Right lobe of liver (tissue), 6 donors: Measurements from ENCODE around the gene UBXN11. TPM values are rescaled to one million over a fixed set of nuclear protein-coding genes. Genes with fewer than 3 reads are reported as not detected.

Experiments
- ATAC-seq, 4 donors: fragments of 200-7000 bp; cut with Tn5 transposase; one replicate each; pipeline ENCODE4 v1.9.1; 2020; ENCODE audit warnings: mild to moderate bottlenecking in 4 of 4, moderate library complexity in 4 of 4
- DNase-seq, 3 donors: peaks; one replicate each; pipeline ENCODE4 v3.0.0-alpha.2; 2020
- H3K27ac ChIP-seq, 3 donors: fragments of 200-600 bp; one replicate each; pipeline ENCODE4 v1.8.0; 2022
- H3K27me3 ChIP-seq, 2 donors: fragments of 200-600 bp; one replicate each; pipeline ENCODE4 v1.8.0; 2022
- H3K36me3 ChIP-seq, 4 donors: fragments of 200-600 bp; sonication (generic) in 1 of 4; one replicate each; pipeline versions ENCODE4 v1.5.1 to v1.8.0; 2017 to 2022; ENCODE audit warnings: control low read depth in 1 of 4
- H3K4me1 ChIP-seq, 4 donors: fragments of 200-600 bp; sonication (generic) in 1 of 4; one replicate each; pipeline versions ENCODE4 v1.5.1 to v1.8.0; 2017 to 2022; ENCODE audit warnings: control low read depth in 1 of 4
- H3K4me3 ChIP-seq, 3 donors: fragments of 200-600 bp; one replicate each; pipeline ENCODE4 v1.8.0; 2022
- H3K9me3 ChIP-seq, 4 donors: fragments of 200-600 bp; sonication (generic) in 1 of 4; one replicate each; pipeline versions ENCODE4 v1.5.1 to v1.8.0; 2017 to 2022; ENCODE audit warnings: control low read depth in 1 of 4
- POLR2A ChIP-seq: fragments of 450-650 bp; IDR thresholded peaks from one replicate; pipeline ENCODE4 v1.6.1; 2017; ENCODE audit warnings: antibody characterized with exemption, mild to moderate bottlenecking
- WGBS: methylation state at CpG from one replicate; pipeline ENCODE4 v1.1.6; 2018; ENCODE audit warnings: low coverage, low lambda C conversion rate; ENCODE audit not compliant: insufficient coverage; ENCODE audit errors: missing lambda C conversion rate; 5-methylcytosine and 5-hydroxymethylcytosine counted together
- intact Hi-C, 2 donors: fragments of 100-400 bp; cut with DNase I; formaldehyde crosslinking; loops; one replicate each; pipeline versions ENCODE4 v1.11.2 to v1.14.1; 2022
- total RNA-seq, 6 experiments: library from RNA; depleted of rRNA in 2 of 6; stranded (reverse); fragments of >200 nt in 2 of 6; fragmentation: NEBNext Ultra II Directional in 3 of 6; extraction: Animal tissue kit (Norgen Biotek cat#: 25700) in 3 of 6; gene quantifications; one replicate each; pipeline versions ENCODE4 v1.1.0 to v1.2.4, GENCODE V29; 2016 to 2023
- TF ChIP-seq, protein P1 (sequence below), 4 donors: fragments of 200-600 bp in 3 of 4; fragments of 450-650 bp in 1 of 4; IDR thresholded peaks; one replicate each; pipeline versions ENCODE4 v1.5.1 to v1.8.0; 2016 to 2022; ENCODE audit warnings: antibody characterized with exemption in 4 of 4, mild to moderate bottlenecking in 2 of 4
- donor health status: DM: no; HTN: yes; CAD: no.
- donor health status: DM: no; HTN: no; CAD: no.
- donor health status: DM: no; HTN: no; CAD: no.
- donor health status: DM: no; HTN: yes; CAD: no.
- donor health status: DM: no; HTN: yes; CAD: no.

UBXN11 gene
- total RNA-seq, 6 experiments from 2014 or later = 4.3 to 11.3 (median 7.0) TPM

DNA sequence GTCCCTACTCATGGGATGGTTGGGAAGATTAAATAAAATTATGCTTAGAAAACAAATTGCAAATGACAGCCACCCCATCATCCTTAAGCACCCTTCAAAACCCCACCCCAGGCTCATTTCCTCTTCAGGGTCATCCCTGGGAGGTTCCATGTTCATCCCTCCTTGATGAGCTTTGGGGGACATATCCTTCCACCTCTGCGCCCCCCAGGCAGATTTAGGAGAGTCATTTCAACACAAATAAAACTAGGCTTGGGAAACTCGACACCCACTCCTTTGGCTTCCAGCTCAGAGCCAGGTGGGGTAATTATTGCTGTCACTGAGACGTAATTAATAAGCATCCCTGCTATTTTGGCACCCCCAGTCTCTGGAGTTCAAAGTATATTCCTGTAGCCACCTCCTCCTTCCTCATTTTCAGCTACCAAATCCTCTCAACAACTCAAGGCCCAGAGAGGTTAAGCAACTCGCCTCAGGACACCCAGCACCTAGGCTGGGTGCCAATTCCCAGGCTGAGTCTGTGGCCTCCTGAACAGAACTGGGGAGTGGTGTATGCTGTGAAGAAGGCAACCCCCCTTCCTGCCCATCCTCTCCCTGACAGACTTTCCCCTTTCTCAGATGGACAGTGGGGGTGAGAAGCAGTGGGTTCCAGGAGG is 46.9 kb upstream of the UBXN11 start:
- TF ChIP-seq, protein P1, sequence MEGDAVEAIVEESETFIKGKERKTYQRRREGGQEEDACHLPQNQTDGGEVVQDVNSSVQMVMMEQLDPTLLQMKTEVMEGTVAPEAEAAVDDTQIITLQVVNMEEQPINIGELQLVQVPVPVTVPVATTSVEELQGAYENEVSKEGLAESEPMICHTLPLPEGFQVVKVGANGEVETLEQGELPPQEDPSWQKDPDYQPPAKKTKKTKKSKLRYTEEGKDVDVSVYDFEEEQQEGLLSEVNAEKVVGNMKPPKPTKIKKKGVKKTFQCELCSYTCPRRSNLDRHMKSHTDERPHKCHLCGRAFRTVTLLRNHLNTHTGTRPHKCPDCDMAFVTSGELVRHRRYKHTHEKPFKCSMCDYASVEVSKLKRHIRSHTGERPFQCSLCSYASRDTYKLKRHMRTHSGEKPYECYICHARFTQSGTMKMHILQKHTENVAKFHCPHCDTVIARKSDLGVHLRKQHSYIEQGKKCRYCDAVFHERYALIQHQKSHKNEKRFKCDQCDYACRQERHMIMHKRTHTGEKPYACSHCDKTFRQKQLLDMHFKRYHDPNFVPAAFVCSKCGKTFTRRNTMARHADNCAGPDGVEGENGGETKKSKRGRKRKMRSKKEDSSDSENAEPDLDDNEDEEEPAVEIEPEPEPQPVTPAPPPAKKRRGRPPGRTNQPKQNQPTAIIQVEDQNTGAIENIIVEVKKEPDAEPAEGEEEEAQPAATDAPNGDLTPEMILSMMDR (IDR thresholded peaks at IDR 0.05) = no peak
- TF ChIP-seq POLR2A = no peak
- H3K4me1 ChIP-seq = peaks cover 0 to 9% (median 0%) of the 10 kb centered on the region in 4 donors

GRCh38 chr1:26352338-26352679 is 45.9 kb upstream of the UBXN11 start:
- DNase-seq = no peak
- Histone ChIP-seq H3K36me3 (no peaks in the 10 kb centered on the region), H3K4me3 (no peak overlapping the region), H3K4me1 (peaks cover 0 to 9% (median 0%) of the 10 kb centered on the region in 4 donors), H3K27ac (no peak overlapping the region), H3K9me3 (no peaks in the 10 kb centered on the region), H3K27me3 (no peaks in the 10 kb centered on the region)
- TF ChIP-seq, protein P1 (IDR thresholded peaks at IDR 0.05) = no peak
- no peak for TF ChIP-seq POLR2A
- intact Hi-C loops = no loop called here
- 70% methylated on average over 5 of the region's 5 CpGs for WGBS
- no peak for ATAC-seq

More for the DNA sequence above, 46.9 kb upstream of the UBXN11 start:
- no peaks in the 10 kb centered on the region for H3K27me3 ChIP-seq
- 93% methylated on average over 3 of the region's 4 CpGs for WGBS
- no peaks in the 10 kb centered on the region for H3K9me3 ChIP-seq
- H3K4me3 ChIP-seq = no peak overlapping the region
- no peak for ATAC-seq
- H3K36me3 ChIP-seq = no peaks in the 10 kb centered on the region
- intact Hi-C loops = no loop called here
- no peak for DNase-seq
- no peak overlapping the region for H3K27ac ChIP-seq

- Histone ChIP-seq H3K27me3 (no peaks in the 10 kb centered on the region), H3K27ac (no peak overlapping the region), H3K36me3 (no peaks in the 10 kb centered on the region), H3K9me3 (no peaks in the 10 kb centered on the region), H3K4me3 (no peak overlapping the region), H3K4me1 (peaks cover 0 to 9% (median 0%) of the 10 kb centered on the region in 4 donors)
- ATAC-seq (peak in 1 of 4 donors; percentile 69), DNase-seq (no peak)
- WGBS = 60% methylated on average over 2 of the region's 12 CpGs
- TF ChIP-seq, protein P1 (IDR thresholded peaks at IDR 0.05) = no peak
- TF ChIP-seq POLR2A = no peak
- intact Hi-C loops = no loop called here
These were observed 45.3 kb upstream of the UBXN11 start for GRCh38 chr1:26351590-26352337.

- no peak overlapping the region for H3K27ac ChIP-seq
- H3K36me3 ChIP-seq = no peaks in the 10 kb centered on the region
- intact Hi-C loops = no loop called here
- no peak overlapping the region for H3K4me3 ChIP-seq
- H3K9me3 ChIP-seq = no peaks in the 10 kb centered on the region
- WGBS = 60% methylated on average over 7 of the region's 9 CpGs
- H3K4me1 ChIP-seq = peaks cover 0 to 9% (median 0%) of the 10 kb centered on the region in 4 donors
- H3K27me3 ChIP-seq = no peaks in the 10 kb centered on the region
- DNase-seq = peak in 1 of 3 donors; percentile 46
- TF ChIP-seq, protein P1 (IDR thresholded peaks at IDR 0.05) = no peak
- no peak for TF ChIP-seq POLR2A
- ATAC-seq = peak in 3 of 4 donors; percentile 15 to 82 (median 42)
These were observed 44.5 kb upstream of the UBXN11 start for GRCh38 chr1:26350701-26351589.
